ENCODE measurements around the gene GRK7. TPM values are rescaled to one million over a fixed set of nuclear protein-coding genes. Genes with fewer than 3 reads are reported as not detected.

The GRK7 gene
- total and polyA plus RNA-seq, 9 of the 15 experiments (the other 6 are each of a cell fraction or from before 2014, with no cell fraction given), result 0.01 to 0.08 (median 0.04) TPM; not detected in 3

DNA sequence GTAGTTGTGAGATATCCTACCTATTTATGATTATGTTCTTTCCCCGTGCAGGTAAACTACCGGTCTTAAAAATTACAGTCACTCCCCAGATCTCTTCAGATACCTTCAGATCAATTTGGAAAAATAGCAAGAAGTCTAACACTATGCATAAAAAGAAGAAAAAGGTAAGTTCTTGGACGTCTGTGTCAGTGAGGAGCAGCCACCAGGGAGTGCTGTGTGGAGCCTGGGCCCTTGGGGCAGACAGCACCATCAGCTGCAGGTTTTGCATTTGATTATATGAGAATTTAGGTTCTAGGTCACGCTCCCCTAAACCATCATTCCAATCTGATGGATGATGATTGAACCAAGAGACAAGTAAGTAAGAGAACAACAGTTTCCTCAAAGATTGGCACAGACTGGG is 34.0 kb upstream of the GRK7 start:
- no peak for TF ChIP-seq CHCHD3 (CRISPR knock-in tag; IDR thresholded peaks at IDR 0.05)
- no peak for TF ChIP-seq ZNF780A (CRISPR knock-in tag; IDR thresholded peaks at IDR 0.05)
- no peak for TF ChIP-seq ZC3H8 (IDR thresholded peaks at IDR 0.05)
- TF ChIP-seq PTTG1 (tag; IDR thresholded peaks at IDR 0.05; ENCODE audit: low read depth), result no peak
- no peak for TF ChIP-seq GATA2 (CRISPR knock-in tag; IDR thresholded peaks at IDR 0.05)
- TF ChIP-seq TAF1 (IDR thresholded peaks at IDR 0.05; ENCODE audit: control insufficient read depth, extremely low read depth, insufficient read depth, low read length, severe bottlenecking), result no peak
- TF ChIP-seq SIX5 (IDR thresholded peaks at IDR 0.05; ENCODE audit: borderline replicate concordance in 1 of 2, insufficient read depth in 1 of 2, low read depth in 1 of 2, low read length in 2 of 2), result no peak
- peak in 1 of 2 experiments; percentile 36; a peak in 2 of 4 replicates for TF ChIP-seq RAD21 (CRISPR knock-in tag; conservative IDR thresholded peaks at IDR 0.05 in 1 of 2, IDR thresholded peaks at IDR 0.05 in 1 of 2)
- TF ChIP-seq, protein P1, sequence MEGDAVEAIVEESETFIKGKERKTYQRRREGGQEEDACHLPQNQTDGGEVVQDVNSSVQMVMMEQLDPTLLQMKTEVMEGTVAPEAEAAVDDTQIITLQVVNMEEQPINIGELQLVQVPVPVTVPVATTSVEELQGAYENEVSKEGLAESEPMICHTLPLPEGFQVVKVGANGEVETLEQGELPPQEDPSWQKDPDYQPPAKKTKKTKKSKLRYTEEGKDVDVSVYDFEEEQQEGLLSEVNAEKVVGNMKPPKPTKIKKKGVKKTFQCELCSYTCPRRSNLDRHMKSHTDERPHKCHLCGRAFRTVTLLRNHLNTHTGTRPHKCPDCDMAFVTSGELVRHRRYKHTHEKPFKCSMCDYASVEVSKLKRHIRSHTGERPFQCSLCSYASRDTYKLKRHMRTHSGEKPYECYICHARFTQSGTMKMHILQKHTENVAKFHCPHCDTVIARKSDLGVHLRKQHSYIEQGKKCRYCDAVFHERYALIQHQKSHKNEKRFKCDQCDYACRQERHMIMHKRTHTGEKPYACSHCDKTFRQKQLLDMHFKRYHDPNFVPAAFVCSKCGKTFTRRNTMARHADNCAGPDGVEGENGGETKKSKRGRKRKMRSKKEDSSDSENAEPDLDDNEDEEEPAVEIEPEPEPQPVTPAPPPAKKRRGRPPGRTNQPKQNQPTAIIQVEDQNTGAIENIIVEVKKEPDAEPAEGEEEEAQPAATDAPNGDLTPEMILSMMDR (IDR thresholded peaks at IDR 0.05 in 2 of 3, conservative IDR thresholded peaks at IDR 0.05 in 1 of 3; ENCODE audit: insufficient read depth in 2 of 3, low read depth in 1 of 3, low read length in 3 of 3), result peak; percentile 35 to 56 (median 47)
- Histone ChIP-seq H3K79me2 (ENCODE audit: control insufficient read depth, insufficient read depth, low read length) (no peaks in the 10 kb centered on the region), H3K9me3 (replicated peaks; ENCODE audit: control insufficient read depth, insufficient read depth, low read depth, low read length) (no peaks in the 10 kb centered on the region), H3K4me3 (no peak overlapping the region), H3K9ac (ENCODE audit: insufficient read depth in 1 of 2, low read depth in 2 of 2, low read length in 2 of 2) (no peak overlapping the region), H3K27ac (ENCODE audit: extremely low read depth, low read depth, low read length) (no peak overlapping the region), H3K27me3 (ENCODE audit: control insufficient read depth in 2 of 2, insufficient read depth in 2 of 2, low read length in 2 of 2) (no peaks in the 10 kb centered on the region), H4K20me1 (replicated peaks; ENCODE audit: control insufficient read depth, insufficient read depth, low read length) (no peaks in the 10 kb centered on the region), H3K9me1 (ENCODE audit: control insufficient read depth, insufficient read depth, low read length) (no peaks in the 10 kb centered on the region), H3K36me3 (ENCODE audit: control insufficient read depth, insufficient read depth, low read length) (no peaks in the 10 kb centered on the region), H2AFZ (ENCODE audit: low read depth, low read length) (no peak overlapping the region), H3K4me2 (ENCODE audit: insufficient read depth, low read length) (no peak overlapping the region), H3K4me1 (replicated peaks in 1 of 2; ENCODE audit: control insufficient read depth in 2 of 2, insufficient read depth in 2 of 2, low read length in 2 of 2) (0 out of 5 replicates have a peak, but pooled peaks cover 0 to 1% of the 10 kb centered on the region in 2 experiments)
- intact Hi-C loops (cut with micrococcal nuclease) (no loop called here), in situ Hi-C loops (cut with MboI) (no loop called here)
- ChIA-PET POLR2A (interaction anchor here (0.7 to 0.8 kb wide), 2 partner anchors 10 to 105 kb away, joined by 3 read pairs; no protein-coding TSS in a partner anchor), CTCF (ENCODE audit: low intra/inter-chr PET ratio) (interaction anchor here (0.7 to 0.9 kb wide), 2 partner anchors 183 to 270 kb away, joined by 3 read pairs; no protein-coding TSS in a partner anchor)
- BruUV-seq (replicated peaks), result no TSS peak
- DNase-seq (ENCODE audit: extremely low read depth in 1 of 4, low spot score in 3 of 4) (no peak), ATAC-seq (peak; percentile 85), FAIRE-seq (no peak)
- 8% methylated on average over 4 of the region's 4 CpGs for WGBS (ENCODE audit: insufficient coverage, low coverage, missing lambda C conversion rate)

All from K562 (cell line).